Measurements from ENCODE around the gene MUC5AC.

DNA sequence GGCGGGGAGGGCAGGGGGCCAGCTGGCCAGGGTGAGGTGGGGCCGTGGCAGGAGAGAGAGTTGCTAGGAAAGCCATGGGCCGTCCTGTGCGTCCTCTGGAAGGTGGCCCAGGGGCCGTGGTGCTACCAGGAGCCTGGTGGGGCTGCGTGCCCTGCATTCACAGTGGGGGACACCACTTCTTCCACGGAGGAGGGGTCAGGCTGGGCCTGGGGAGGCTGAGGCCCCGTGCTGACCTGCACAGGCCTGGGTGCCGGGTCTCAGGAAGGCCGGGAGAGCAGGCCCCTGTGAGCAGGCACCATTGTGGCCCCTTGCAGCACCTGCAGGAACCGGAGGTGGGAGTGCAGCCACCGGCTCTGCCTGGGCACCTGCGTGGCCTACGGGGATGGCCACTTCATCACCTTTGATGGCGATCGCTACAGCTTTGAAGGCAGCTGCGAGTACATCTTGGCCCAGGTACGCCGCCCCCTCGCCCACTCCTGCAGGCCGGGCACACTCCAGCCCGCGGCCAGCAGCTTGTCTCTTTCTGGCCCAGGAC is 77.1 kb downstream of the MUC5AC start:
- TF ChIP-seq, protein P1, sequence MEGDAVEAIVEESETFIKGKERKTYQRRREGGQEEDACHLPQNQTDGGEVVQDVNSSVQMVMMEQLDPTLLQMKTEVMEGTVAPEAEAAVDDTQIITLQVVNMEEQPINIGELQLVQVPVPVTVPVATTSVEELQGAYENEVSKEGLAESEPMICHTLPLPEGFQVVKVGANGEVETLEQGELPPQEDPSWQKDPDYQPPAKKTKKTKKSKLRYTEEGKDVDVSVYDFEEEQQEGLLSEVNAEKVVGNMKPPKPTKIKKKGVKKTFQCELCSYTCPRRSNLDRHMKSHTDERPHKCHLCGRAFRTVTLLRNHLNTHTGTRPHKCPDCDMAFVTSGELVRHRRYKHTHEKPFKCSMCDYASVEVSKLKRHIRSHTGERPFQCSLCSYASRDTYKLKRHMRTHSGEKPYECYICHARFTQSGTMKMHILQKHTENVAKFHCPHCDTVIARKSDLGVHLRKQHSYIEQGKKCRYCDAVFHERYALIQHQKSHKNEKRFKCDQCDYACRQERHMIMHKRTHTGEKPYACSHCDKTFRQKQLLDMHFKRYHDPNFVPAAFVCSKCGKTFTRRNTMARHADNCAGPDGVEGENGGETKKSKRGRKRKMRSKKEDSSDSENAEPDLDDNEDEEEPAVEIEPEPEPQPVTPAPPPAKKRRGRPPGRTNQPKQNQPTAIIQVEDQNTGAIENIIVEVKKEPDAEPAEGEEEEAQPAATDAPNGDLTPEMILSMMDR (IDR thresholded peaks at IDR 0.05; ENCODE audit: borderline replicate concordance, extremely low read depth, low read length, poor library complexity, severe bottlenecking) = no peak
- no peak for TF ChIP-seq EZH2 (IDR thresholded peaks at IDR 0.05; ENCODE audit: borderline replicate concordance, low read depth, low read length, severe bottlenecking)

All from DND-41 (cell line).